GM13976 (cell line): ENCODE data around the gene HP1BP3.
A peak's percentile ranks its signal among the peaks of the same experiment; 100 is the strongest.

Source experiments
- DNase-seq: peaks from one replicate; pipeline ENCODE4 v3.0.0; 2012; ENCODE audit warnings: low spot score
- CTCF ChIP-seq: IDR thresholded peaks from 2 replicates; pipeline ENCODE4 v1.5.1; 2012; ENCODE audit warnings: borderline replicate concordance, mild to moderate bottlenecking; ENCODE audit not compliant: insufficient read depth; ENCODE audit errors: extremely low read depth, missing control alignments, control extremely low read depth
- in situ Hi-C: fragments of 300-500 bp; cut with MboI; formaldehyde crosslinking; loops from one replicate; pipeline ENCODE4 v1.12.0; 2022; ENCODE audit warnings: low sequenced_read_pairs, mixed read lengths, inconsistent platforms; ENCODE audit not compliant: unreplicated experiment

Gene HP1BP3

GRCh38 chr1:20732071-20732587 lies 55.0 kb downstream of the HP1BP3 start:
- no peak for TF ChIP-seq CTCF
- peak; percentile 86 for DNase-seq
- in situ Hi-C loops: no loop called here

GRCh38 chr1:20731057-20731991 lies 55.8 kb downstream of the HP1BP3 start:
- in situ Hi-C loops: no loop called here
- DNase-seq: peak; percentile 65
- no peak for TF ChIP-seq CTCF

- in situ Hi-C loops: no loop called here
- peak; percentile 39 for DNase-seq
- TF ChIP-seq CTCF: no peak
Observed at GRCh38 chr1:20730690-20731056, 56.4 kb downstream of the HP1BP3 start.

GRCh38 chr1:20729990-20730689 lies 57.0 kb downstream of the HP1BP3 start:
- TF ChIP-seq CTCF: no peak
- in situ Hi-C loops: no loop called here
- DNase-seq: peak; percentile 41

- in situ Hi-C loops: no loop called here
- no peak for TF ChIP-seq CTCF
- DNase-seq: no peak
Observed at GRCh38 chr1:20729155-20729931, 57.8 kb downstream of the HP1BP3 start.
